ENCODE data around the gene SLTM.

GRCh38 chr15:58983261-58983660, 49.8 kb upstream of the SLTM start:
- TF ChIP-seq CTCF (IDR thresholded peaks at IDR 0.05) (no peak), POLR2A (IDR thresholded peaks at IDR 0.05) (no peak)
